PFSK-1 (cell line): Measurements from ENCODE around the gene S100A1.

Source experiments
- POLR2AphosphoS5 ChIP-seq: IDR thresholded peaks from 2 replicates; pipeline ENCODE4 v1.6.1; 2012; ENCODE audit warnings: low read depth, mild to moderate bottlenecking, control low read depth, low read length, moderate library complexity
- TAF1 ChIP-seq: IDR thresholded peaks from 2 replicates; pipeline ENCODE4 v1.6.1; 2012; ENCODE audit warnings: low read length, control low read depth, borderline replicate concordance; ENCODE audit not compliant: insufficient read depth
- TF ChIP-seq, protein P1 (sequence below), 2 experiments: IDR thresholded peaks; 2 replicates each; pipeline versions ENCODE4 v1.6.1 to v1.8.0; 2011 to 2012; ENCODE audit warnings: low read depth in 2 of 2, low read length in 2 of 2, control low read depth in 1 of 2, inconsistent platforms in 1 of 2, mild to moderate bottlenecking in 1 of 2, moderate library complexity in 1 of 2; ENCODE audit not compliant: insufficient read depth in 1 of 2

- no peak for TF ChIP-seq TAF1
- TF ChIP-seq, protein P1, sequence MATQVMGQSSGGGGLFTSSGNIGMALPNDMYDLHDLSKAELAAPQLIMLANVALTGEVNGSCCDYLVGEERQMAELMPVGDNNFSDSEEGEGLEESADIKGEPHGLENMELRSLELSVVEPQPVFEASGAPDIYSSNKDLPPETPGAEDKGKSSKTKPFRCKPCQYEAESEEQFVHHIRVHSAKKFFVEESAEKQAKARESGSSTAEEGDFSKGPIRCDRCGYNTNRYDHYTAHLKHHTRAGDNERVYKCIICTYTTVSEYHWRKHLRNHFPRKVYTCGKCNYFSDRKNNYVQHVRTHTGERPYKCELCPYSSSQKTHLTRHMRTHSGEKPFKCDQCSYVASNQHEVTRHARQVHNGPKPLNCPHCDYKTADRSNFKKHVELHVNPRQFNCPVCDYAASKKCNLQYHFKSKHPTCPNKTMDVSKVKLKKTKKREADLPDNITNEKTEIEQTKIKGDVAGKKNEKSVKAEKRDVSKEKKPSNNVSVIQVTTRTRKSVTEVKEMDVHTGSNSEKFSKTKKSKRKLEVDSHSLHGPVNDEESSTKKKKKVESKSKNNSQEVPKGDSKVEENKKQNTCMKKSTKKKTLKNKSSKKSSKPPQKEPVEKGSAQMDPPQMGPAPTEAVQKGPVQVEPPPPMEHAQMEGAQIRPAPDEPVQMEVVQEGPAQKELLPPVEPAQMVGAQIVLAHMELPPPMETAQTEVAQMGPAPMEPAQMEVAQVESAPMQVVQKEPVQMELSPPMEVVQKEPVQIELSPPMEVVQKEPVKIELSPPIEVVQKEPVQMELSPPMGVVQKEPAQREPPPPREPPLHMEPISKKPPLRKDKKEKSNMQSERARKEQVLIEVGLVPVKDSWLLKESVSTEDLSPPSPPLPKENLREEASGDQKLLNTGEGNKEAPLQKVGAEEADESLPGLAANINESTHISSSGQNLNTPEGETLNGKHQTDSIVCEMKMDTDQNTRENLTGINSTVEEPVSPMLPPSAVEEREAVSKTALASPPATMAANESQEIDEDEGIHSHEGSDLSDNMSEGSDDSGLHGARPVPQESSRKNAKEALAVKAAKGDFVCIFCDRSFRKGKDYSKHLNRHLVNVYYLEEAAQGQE (IDR thresholded peaks at IDR 0.05; ENCODE audit: insufficient read depth in 1 of 2, low read depth in 2 of 2, low read length in 2 of 2), result no peak
- no peak for TF ChIP-seq POLR2AphosphoS5
These were observed 21.1 kb downstream of the S100A1 start for GRCh38 chr1:153649137-153649862.
